ENCODE data around the gene UBE2QL1. TPM values are rescaled to one million over a fixed set of nuclear protein-coding genes. Genes with fewer than 3 reads are reported as not detected.

Gene UBE2QL1
- polyA plus RNA-seq, 1 of the 3 experiments (the other 2 are of a cell fraction): 0.28 TPM

DNA sequence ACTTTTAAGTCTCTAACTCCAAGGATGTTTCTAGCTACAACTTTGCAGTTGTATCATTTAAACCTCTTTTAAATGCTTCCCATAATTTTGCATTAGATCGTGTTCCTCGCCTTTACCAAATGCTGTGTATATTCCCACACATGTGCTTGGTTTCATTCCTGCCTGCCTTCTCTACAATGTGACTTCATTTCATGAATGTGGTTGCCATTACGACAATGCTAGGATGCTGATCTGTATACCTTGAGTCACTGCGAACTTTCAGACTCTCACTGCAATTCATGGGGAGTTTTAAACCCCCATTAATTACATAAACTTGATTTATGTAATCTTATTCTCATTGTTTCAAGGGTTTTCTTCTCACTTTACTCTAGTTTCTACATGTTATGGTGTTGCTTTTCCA lies 50.3 kb downstream of the UBE2QL1 start:
- Histone ChIP-seq H3K79me2 (ENCODE audit: insufficient read depth) (no peaks in the 10 kb centered on the region), H3K4me3 (ENCODE audit: low read depth in 2 of 2, low read length in 1 of 2) (no peak overlapping the region), H3K9ac (no peak overlapping the region), H3K9me3 (no peaks in the 10 kb centered on the region), H3K4me1 (ENCODE audit: control insufficient read depth in 1 of 2, insufficient read depth in 2 of 2, low read depth in 1 of 2, low read length in 1 of 2) (peaks cover 0 to 18% of the 10 kb centered on the region in 2 experiments; a peak in 2 of 4 replicates), H3K36me3 (replicated peaks in 1 of 2; ENCODE audit: control insufficient read depth in 1 of 2, insufficient read depth in 2 of 2, low read length in 1 of 2) (peaks cover 0 to 2% of the 10 kb centered on the region in 2 experiments), H2AFZ (ENCODE audit: low read depth) (no peak overlapping the region), H3K9me2 (no peaks in the 10 kb centered on the region), H3K27me3 (ENCODE audit: insufficient read depth) (no peaks in the 10 kb centered on the region), H3K4me2 (no peak overlapping the region), H3K27ac (ENCODE audit: low read depth in 2 of 2, low read length in 1 of 2) (no peak overlapping the region; a peak in 2 of 4 replicates), H3F3A (replicated peaks; ENCODE audit: insufficient read depth) (no peaks in the 10 kb centered on the region), H4K20me1 (ENCODE audit: insufficient read depth) (no peaks in the 10 kb centered on the region)
- POLR2A ChIA-PET: no interaction called here
- WGBS (ENCODE audit: low lambda C conversion rate): 38% methylated on average over 4 of the region's 4 CpGs
- DNase-seq: no peak
- CTCF ChIA-PET: no interaction called here
- TF ChIP-seq USF2 (IDR thresholded peaks at IDR 0.05; ENCODE audit: borderline replicate concordance, low read depth, low read length) (no peak), EZH2phosphoT487 (IDR thresholded peaks at IDR 0.05; ENCODE audit: borderline replicate concordance, low read depth) (no peak), PBX3 (IDR thresholded peaks at IDR 0.05) (no peak), ELF1 (IDR thresholded peaks at IDR 0.05) (no peak), SMC3 (IDR thresholded peaks at IDR 0.05; ENCODE audit: low read depth, low read length) (no peak), NRF1 (IDR thresholded peaks at IDR 0.05; ENCODE audit: low read depth, low read length) (no peak), FOXJ3 (CRISPR knock-in tag; IDR thresholded peaks at IDR 0.05) (no peak), RCOR1 (IDR thresholded peaks at IDR 0.05; ENCODE audit: low read length) (no peak), EP300 (IDR thresholded peaks at IDR 0.05; ENCODE audit: borderline replicate concordance in 1 of 2, low read depth in 1 of 2, low read length in 1 of 2) (no peak), CTCF (IDR thresholded peaks at IDR 0.05) (no peak)
- TF ChIP-seq, protein P1, sequence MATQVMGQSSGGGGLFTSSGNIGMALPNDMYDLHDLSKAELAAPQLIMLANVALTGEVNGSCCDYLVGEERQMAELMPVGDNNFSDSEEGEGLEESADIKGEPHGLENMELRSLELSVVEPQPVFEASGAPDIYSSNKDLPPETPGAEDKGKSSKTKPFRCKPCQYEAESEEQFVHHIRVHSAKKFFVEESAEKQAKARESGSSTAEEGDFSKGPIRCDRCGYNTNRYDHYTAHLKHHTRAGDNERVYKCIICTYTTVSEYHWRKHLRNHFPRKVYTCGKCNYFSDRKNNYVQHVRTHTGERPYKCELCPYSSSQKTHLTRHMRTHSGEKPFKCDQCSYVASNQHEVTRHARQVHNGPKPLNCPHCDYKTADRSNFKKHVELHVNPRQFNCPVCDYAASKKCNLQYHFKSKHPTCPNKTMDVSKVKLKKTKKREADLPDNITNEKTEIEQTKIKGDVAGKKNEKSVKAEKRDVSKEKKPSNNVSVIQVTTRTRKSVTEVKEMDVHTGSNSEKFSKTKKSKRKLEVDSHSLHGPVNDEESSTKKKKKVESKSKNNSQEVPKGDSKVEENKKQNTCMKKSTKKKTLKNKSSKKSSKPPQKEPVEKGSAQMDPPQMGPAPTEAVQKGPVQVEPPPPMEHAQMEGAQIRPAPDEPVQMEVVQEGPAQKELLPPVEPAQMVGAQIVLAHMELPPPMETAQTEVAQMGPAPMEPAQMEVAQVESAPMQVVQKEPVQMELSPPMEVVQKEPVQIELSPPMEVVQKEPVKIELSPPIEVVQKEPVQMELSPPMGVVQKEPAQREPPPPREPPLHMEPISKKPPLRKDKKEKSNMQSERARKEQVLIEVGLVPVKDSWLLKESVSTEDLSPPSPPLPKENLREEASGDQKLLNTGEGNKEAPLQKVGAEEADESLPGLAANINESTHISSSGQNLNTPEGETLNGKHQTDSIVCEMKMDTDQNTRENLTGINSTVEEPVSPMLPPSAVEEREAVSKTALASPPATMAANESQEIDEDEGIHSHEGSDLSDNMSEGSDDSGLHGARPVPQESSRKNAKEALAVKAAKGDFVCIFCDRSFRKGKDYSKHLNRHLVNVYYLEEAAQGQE (IDR thresholded peaks at IDR 0.05; ENCODE audit: low read depth, low read length): no peak

All from SK-N-SH (cell line).